Lung (tissue), 16 donors: ENCODE data around the gene E2F8. TPM values are rescaled to one million over a fixed set of nuclear protein-coding genes. Genes with fewer than 3 reads are reported as not detected.
A peak's percentile ranks its signal among the peaks of the same experiment; 100 is the strongest.

ENCODE experiments used
- ATAC-seq: fragments of 200-7000 bp; cut with Tn5 transposase; one replicate; pipeline ENCODE4 v1.9.1; 2020; ENCODE audit warnings: moderate number of reproducible peaks; ENCODE audit not compliant: insufficient read depth, low FRiP score
- DNase-seq, 3 donors: peaks; one replicate each; pipeline ENCODE4 v3.0.0-alpha.2; 2013 to 2017
- H3K27ac ChIP-seq, 2 donors: one replicate each; pipeline ENCODE4 v1.5.1; 2013; ENCODE audit warnings: mild to moderate bottlenecking in 2 of 2, moderate library complexity in 2 of 2, control low read depth in 1 of 2, inconsistent platforms in 1 of 2, low read depth in 1 of 2, low read length in 1 of 2
- H3K27me3 ChIP-seq, 3 donors: one replicate each; pipeline ENCODE4 v1.5.1; 2013; ENCODE audit warnings: low read length in 2 of 3; ENCODE audit not compliant: control insufficient read depth in 3 of 3, insufficient read depth in 3 of 3
- H3K36me3 ChIP-seq, 4 donors: one replicate each; pipeline ENCODE4 v1.5.1; 2013; ENCODE audit warnings: low read length in 4 of 4, mild to moderate bottlenecking in 1 of 4, moderate library complexity in 1 of 4; ENCODE audit not compliant: control insufficient read depth in 4 of 4, insufficient read depth in 4 of 4
- H3K4me1 ChIP-seq, 5 donors: one replicate each; pipeline ENCODE4 v1.5.1; 2013; ENCODE audit warnings: low read length in 5 of 5, mild to moderate bottlenecking in 2 of 5, moderate library complexity in 1 of 5; ENCODE audit not compliant: control insufficient read depth in 5 of 5, insufficient read depth in 5 of 5
- H3K4me3 ChIP-seq: one replicate; pipeline ENCODE4 v1.5.1; 2013; ENCODE audit warnings: mild to moderate bottlenecking, control low read depth, moderate library complexity
- H3K9ac ChIP-seq, 2 donors: one replicate each; pipeline ENCODE4 v1.5.1; 2013; ENCODE audit warnings: low read length in 2 of 2, control low read depth in 1 of 2; ENCODE audit not compliant: insufficient read depth in 1 of 2
- H3K9me3 ChIP-seq, 4 donors: one replicate each; pipeline ENCODE4 v1.5.1; 2013; ENCODE audit warnings: low read length in 3 of 4, mild to moderate bottlenecking in 1 of 4, moderate library complexity in 1 of 4; ENCODE audit not compliant: control insufficient read depth in 4 of 4, insufficient read depth in 3 of 4
- WGBS, 2 donors: extraction: QIAGEN DNeasy Blood & Tissue Kit; methylation state at CpG; one replicate each; pipeline ENCODE4 v1.1.7; 2013; 5-methylcytosine and 5-hydroxymethylcytosine counted together
- long read RNA-seq, 5 donors: transcript quantifications; one replicate each; lab custom pipeline, GENCODE V29; 2026
- polyA plus RNA-seq, 2 donors: library from polyadenylated mRNA; stranded (reverse); fragments of 200-250 nt; gene quantifications; one replicate each; pipeline ENCODE4 v1.2.1, GENCODE V29; 2013
- total RNA-seq, 2 donors: library from RNA; depleted of rRNA in 1 of 2; stranded (reverse); fragments of >200 nt in 1 of 2; gene quantifications; one replicate each; pipeline ENCODE4 v1.2.1, GENCODE V29; 2014 to 2021
- TF ChIP-seq, protein P1 (sequence below): IDR thresholded peaks from 2 replicates; pipeline ENCODE4 v1.5.1; 2012; ENCODE audit warnings: mild to moderate bottlenecking; ENCODE audit errors: control extremely low read depth, extremely low read depth
- donor health status: control.
- donor health status: control.
- donor health status: Bipolar disorder and iron deficiency.
- donor health status: healthy.
- donor health status: DM: yes; HTN: yes; CAD: no.

E2F8 gene, protein sequence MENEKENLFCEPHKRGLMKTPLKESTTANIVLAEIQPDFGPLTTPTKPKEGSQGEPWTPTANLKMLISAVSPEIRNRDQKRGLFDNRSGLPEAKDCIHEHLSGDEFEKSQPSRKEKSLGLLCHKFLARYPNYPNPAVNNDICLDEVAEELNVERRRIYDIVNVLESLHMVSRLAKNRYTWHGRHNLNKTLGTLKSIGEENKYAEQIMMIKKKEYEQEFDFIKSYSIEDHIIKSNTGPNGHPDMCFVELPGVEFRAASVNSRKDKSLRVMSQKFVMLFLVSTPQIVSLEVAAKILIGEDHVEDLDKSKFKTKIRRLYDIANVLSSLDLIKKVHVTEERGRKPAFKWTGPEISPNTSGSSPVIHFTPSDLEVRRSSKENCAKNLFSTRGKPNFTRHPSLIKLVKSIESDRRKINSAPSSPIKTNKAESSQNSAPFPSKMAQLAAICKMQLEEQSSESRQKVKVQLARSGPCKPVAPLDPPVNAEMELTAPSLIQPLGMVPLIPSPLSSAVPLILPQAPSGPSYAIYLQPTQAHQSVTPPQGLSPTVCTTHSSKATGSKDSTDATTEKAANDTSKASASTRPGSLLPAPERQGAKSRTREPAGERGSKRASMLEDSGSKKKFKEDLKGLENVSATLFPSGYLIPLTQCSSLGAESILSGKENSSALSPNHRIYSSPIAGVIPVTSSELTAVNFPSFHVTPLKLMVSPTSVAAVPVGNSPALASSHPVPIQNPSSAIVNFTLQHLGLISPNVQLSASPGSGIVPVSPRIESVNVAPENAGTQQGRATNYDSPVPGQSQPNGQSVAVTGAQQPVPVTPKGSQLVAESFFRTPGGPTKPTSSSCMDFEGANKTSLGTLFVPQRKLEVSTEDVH
- total RNA-seq (1 to 10 TPM; 1.6 to 1.9 TPM), polyA plus RNA-seq (under 1 TPM; 0.39 to 0.44 TPM)
- long read RNA-seq, donor 1, partial matches to known transcripts: 12 of 16 reads
- long read RNA-seq, donor 1, other reads (novel, unspliced or antisense): 0 of 16 reads
- long read RNA-seq, donor 2, partial matches to known transcripts: 5 of 8 reads
- long read RNA-seq, donor 2, other reads (novel, unspliced or antisense): 0 of 8 reads
- long read RNA-seq, donor 3, partial matches to known transcripts: 0 of 1 reads
- long read RNA-seq, donor 3, other reads (novel, unspliced or antisense): 0 of 1 reads
- long read RNA-seq, donor 4: 0 reads
- long read RNA-seq, donor 5, partial matches to known transcripts: 16 of 20 reads
- long read RNA-seq, donor 5, other reads (novel, unspliced or antisense): 0 of 20 reads

DNA sequence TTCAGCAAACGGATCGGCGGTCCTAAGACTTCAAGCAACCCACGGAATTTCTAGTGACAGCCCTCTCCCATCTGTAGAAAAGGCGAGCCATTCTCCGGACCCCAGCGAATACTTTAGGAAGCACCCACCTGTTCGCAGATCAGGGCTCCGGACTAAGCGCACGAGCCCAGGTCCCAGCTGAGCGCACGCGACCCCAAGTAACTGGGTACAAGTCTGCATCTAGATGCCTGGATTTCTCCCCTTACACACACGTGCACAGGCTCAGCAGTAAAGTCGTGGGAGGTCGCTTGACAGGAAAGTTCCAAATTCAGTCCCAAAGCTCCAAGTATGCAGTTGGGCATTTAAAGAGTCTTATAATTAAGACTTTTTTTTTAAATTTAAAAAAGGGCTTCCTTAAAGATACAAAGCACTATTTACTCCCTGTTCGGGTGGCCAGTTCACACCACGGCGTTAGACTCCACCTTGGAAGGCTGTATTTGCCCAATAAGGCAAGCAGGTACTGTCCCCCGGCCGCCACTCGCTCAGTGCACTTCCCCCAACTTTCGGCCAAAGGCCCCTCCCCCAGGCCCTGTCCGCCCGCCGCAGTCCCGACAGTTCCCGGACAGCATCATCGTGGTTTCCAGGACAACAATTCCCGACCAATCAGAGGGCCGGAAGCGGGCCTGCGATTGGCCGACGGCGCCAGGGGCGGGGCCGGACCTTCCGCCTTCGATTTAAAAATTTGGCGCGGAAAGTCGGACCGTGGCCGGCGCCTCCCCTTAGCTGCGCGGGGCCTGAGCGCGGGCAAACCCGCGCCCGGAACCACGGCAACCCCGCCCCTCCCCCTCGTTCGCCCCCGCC lies at the start of gene E2F8:
Gene E2F8 (minus strand): TSS at position 526 of the 840 bp plus-strand sequence. CDS start 824 bp downstream, outside the sequence.
- Histone ChIP-seq H3K27me3 (peaks cover 2 to 14% (median 4%) of the 10 kb centered on the region in 3 donors), H3K36me3 (peaks cover 0 to 7% (median 0%) of the 10 kb centered on the region in 4 donors), H3K4me3 (peak within 1 kb of the TSS; percentile 51), H3K4me1 (peaks cover 0 to 16% (median 2%) of the 10 kb centered on the region in 5 donors), H3K9ac (peak within 1 kb of the TSS in 1 of 2 donors; percentile 79), H3K9me3 (peaks cover 0 to 3% (median 0%) of the 10 kb centered on the region in 4 donors), H3K27ac (peak within 1 kb of the TSS in 1 of 2 donors; percentile 34)
- WGBS, 2 donors: 0 to 2% methylated on average over 54 to 59 of the region's 59 CpGs
- DNase-seq (peak; percentile 98), ATAC-seq (peak; percentile 95)
- TF ChIP-seq, protein P1, sequence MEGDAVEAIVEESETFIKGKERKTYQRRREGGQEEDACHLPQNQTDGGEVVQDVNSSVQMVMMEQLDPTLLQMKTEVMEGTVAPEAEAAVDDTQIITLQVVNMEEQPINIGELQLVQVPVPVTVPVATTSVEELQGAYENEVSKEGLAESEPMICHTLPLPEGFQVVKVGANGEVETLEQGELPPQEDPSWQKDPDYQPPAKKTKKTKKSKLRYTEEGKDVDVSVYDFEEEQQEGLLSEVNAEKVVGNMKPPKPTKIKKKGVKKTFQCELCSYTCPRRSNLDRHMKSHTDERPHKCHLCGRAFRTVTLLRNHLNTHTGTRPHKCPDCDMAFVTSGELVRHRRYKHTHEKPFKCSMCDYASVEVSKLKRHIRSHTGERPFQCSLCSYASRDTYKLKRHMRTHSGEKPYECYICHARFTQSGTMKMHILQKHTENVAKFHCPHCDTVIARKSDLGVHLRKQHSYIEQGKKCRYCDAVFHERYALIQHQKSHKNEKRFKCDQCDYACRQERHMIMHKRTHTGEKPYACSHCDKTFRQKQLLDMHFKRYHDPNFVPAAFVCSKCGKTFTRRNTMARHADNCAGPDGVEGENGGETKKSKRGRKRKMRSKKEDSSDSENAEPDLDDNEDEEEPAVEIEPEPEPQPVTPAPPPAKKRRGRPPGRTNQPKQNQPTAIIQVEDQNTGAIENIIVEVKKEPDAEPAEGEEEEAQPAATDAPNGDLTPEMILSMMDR: no peak

DNA sequence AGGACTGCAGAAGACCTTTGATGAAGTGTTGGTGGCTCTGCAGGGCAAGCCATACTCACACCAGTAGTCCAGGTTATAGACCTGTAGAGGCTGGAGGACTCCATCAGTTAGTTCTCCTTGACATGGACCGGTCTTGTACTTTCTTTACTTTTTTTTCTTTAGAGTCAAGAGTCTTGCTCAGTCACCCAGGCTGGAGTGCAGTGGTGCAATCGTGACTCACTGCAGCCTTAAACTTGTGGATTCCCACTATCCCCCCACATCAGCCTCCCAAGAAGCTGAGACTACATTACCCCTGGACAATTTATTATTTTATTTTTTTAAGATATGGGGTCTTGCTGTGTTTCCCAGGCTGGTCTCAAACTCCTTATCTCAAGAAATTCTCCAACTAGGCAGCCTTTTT lies 49.6 kb upstream of the E2F8 start:
- Histone ChIP-seq H3K9me3 (no peaks in the 10 kb centered on the region), H3K9ac (no peak overlapping the region), H3K4me3 (no peak overlapping the region), H3K27me3 (no peaks in the 10 kb centered on the region), H3K36me3 (no peaks in the 10 kb centered on the region), H3K27ac (no peak overlapping the region), H3K4me1 (peaks cover 0 to 5% (median 0%) of the 10 kb centered on the region in 5 donors)
- 81 to 89% methylated on average over 2 of the region's 2 CpGs for WGBS, 2 donors
- TF ChIP-seq, protein P1: no peak
- DNase-seq (no peak), ATAC-seq (no peak)

DNA sequence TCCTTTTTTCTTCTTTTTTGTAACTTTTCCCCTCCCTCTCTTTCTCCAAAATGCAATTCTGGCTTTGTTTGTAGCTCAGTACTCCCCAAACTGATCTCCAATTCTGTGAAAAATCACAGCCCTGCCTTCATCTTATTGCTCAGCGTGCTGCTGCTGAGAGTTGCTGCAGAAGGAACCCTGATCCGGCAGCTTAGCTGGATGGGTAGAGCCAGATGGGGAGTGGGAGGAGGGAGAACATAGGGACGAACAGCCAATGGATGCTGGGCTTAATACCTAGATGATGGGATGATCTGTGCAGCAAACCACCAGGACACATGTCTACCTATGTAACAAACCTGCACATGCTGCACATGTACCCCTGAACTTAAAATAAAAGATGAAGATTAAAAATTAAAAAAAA lies 47.5 kb upstream of the E2F8 start:
- H3K36me3 ChIP-seq: no peaks in the 10 kb centered on the region
- no peaks in the 10 kb centered on the region for H3K9me3 ChIP-seq
- ATAC-seq: no peak
- DNase-seq: no peak
- no peaks in the 10 kb centered on the region for H3K27me3 ChIP-seq
- H3K9ac ChIP-seq: no peak overlapping the region
- H3K27ac ChIP-seq: no peak overlapping the region
- peaks cover 0 to 5% (median 0%) of the 10 kb centered on the region in 5 donors for H3K4me1 ChIP-seq
- no peak overlapping the region for H3K4me3 ChIP-seq
- WGBS, 2 donors: 83 to 88% methylated on average over 3 of the region's 3 CpGs
- TF ChIP-seq, protein P1: no peak
